SW480 (cell line): ENCODE data around the gene TMEM131L.

Experiments used
- DNase-seq: peaks from one replicate; pipeline ENCODE4 v3.0.0-alpha.2; 2016; ENCODE audit warnings: low spot score

Gene TMEM131L

GRCh38 chr4:153472122-153473037 lies 6.2 kb downstream of the TMEM131L start:
- no peak for DNase-seq

DNA sequence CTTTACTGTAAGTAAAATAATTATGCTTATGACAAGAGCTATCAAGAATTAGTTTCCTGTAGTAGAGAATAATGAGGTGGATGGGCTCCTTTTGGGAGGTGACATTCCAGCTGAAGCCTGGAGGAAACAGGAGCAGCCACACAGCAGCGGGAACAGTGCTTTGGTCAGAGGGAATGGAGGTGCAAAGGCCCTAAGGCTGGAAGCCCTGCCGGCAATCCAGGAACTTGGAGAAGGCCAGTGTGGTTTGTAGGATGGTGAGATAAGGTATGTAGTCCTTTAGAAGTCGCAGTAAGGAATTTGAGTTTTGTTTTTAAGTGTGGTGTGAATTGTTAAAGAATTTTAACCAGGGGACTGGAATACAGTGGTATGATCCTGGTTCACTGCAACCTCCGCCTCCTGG lies 8.1 kb downstream of the TMEM131L start:
- DNase-seq = no peak

DNA sequence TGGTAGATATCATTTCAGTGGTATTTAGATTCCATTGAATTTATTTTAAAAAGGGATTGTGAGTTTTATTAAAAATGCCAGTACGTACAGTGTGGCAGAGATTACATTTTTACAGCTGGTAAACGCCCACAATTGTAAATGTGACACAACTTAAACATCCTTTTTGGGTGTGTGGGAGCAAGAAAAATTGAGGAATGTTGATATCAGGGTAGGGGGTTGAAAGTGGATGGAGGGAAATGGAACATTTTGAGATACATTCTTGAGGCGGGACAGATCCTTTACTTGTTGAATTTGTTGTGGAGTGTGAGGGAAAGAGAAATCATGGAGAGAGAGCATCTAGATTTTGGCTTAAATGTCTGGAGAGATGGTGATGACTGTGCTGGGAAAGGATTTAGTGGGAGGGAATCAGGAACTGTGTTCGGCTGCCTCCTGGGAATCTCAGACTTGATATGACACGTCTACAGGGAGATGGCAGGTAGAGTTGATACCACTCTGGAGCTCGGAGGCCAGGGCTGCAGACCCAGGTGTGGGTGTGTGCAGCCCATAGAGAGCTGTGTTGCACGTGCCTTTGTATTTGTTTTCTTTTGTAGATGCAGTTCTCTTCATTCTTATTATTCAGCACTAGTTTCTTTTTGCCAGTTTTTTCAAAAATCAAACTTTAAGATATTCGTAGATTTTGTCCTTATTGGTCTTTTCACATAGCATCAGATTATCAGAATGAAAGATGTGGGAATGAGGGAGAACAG lies 10.8 kb downstream of the TMEM131L start:
- DNase-seq = no peak

GRCh38 chr4:153479101-153479500 lies 12.9 kb downstream of the TMEM131L start:
- no peak for DNase-seq

- no peak for DNase-seq
These were observed 14.5 kb downstream of the TMEM131L start for GRCh38 chr4:153480704-153481103.

GRCh38 chr4:153481478-153481877 lies 15.3 kb downstream of the TMEM131L start:
- no peak for DNase-seq

- DNase-seq = no peak
These were observed 17.6 kb downstream of the TMEM131L start for GRCh38 chr4:153483432-153484418.

DNA sequence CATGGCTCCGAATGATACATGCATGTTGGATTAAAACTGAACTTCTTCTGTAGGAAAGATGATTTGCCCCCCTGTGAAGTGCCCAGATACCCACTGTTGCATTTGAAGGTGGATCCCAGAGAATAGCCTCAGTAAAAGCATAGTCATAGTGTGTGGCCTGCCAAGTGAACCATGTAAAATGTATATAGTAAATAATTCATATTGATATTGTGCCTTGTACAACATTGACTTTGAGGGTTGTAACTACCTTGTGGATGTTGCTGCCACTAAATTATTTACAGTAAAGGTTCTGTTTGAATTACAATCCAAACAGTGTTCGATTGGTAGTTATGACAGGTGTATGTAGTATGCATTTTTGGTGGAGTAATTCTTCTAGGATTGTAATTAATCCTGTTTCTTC lies 19.2 kb downstream of the TMEM131L start:
- no peak for DNase-seq

DNA sequence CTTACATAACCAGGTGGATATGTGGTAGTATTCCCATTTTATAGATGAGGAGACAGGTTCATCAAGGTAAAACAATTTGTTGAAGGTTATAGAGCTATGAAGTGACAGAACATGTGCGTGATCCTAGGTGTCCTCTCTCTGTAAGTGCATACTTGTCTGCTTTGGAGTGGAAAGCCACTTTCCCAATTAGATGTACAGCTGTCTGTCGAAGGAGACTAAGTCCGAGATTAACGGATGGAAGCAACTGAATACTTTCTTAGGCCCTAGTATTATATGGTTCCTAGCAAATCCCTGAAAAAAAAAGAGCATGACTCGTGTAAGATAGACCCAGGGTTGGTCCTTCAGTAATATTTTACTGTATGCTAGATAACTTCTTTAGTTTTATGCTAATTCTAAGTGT lies 19.7 kb downstream of the TMEM131L start:
- no peak for DNase-seq

DNA sequence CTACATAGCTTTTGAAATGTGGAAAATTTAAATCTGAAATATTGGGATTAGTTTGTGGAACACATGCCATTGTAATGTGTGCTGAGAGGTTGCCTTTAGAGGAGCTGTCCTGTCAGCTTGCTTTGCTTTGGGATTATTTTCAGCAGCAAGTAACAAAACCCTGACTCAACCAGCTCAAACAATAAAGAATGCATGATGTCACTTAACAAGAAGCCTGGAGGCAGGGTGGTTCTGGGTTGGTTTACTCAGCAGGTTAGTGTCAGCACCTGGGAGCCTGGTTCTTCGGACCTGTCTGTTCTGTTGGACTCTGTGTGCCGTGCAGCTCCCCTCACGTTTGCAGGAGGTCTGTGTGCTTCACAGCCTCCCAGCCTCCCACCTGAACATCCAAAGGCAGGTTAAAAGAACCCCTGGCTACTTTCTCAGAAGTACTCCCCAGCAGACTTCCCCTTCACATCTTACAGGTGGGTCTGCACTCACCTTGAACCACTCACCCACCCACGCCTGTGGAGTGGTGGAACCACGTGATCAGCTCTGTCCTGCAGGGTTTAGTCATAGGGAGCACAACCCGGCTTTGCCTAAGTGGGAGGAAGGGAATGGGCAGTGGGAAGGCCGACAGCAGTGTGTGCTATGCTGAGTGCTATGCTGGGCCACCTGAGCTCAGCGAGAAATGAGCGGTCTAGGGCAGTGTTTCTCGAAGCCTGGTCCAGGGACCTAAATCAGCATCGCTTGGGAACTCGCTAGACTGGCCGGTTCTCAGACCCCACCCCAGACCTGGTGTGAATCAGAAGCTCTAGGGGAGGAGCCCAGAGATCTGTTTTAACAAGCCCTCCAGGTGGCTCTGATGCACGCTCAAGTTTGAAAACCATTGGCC lies 20.4 kb downstream of the TMEM131L start:
- DNase-seq = peak; percentile 16

DNA sequence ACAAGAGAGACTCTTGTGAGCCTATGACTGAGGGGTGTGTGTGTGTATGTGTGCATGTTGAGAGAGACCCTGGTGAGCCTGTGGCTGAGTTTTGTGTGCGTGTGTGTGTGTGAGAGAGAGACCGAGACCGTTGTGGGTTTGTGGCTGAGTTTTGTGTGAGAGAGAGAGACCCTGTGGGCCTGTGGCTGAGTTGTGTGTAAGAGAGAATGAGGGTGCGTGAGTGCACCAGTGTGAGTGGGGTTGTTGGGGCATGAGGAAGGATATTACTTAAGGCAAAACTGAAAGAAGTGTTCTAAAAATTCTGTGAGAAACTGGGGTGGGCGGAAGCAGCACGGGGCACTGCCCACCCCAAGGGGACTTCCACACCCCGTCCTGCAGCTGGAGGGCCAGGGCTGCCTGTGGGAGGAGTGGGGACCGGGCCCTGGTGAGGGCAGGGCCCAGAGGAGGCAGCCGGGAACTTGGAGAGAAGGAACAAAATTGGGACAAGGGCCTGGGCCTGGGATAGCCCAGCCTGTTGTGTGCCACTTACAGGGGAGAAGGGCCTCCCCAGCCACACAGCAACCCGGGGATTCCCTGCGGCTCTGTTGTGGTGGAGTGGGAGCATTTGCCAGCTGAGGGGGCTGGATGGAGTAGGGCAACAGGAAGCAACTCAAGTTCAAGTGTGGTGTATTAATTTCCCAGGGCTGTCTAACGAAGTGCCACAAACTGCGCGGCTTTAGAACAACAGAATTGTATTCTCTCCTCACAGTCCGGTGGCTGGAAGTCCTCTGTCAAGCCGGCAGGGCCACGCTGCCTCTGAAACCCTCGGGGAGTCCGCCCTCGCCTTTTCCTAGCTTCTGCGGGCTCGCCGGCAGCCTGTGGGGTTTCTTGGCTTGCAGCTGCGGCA lies 22.1 kb downstream of the TMEM131L start:
- no peak for DNase-seq

GRCh38 chr4:153489856-153490558 lies 23.8 kb downstream of the TMEM131L start:
- DNase-seq = no peak

GRCh38 chr4:153490985-153491483 lies 24.9 kb downstream of the TMEM131L start:
- no peak for DNase-seq

- DNase-seq = no peak
These were observed 28.4 kb downstream of the TMEM131L start for GRCh38 chr4:153494562-153494961.

DNA sequence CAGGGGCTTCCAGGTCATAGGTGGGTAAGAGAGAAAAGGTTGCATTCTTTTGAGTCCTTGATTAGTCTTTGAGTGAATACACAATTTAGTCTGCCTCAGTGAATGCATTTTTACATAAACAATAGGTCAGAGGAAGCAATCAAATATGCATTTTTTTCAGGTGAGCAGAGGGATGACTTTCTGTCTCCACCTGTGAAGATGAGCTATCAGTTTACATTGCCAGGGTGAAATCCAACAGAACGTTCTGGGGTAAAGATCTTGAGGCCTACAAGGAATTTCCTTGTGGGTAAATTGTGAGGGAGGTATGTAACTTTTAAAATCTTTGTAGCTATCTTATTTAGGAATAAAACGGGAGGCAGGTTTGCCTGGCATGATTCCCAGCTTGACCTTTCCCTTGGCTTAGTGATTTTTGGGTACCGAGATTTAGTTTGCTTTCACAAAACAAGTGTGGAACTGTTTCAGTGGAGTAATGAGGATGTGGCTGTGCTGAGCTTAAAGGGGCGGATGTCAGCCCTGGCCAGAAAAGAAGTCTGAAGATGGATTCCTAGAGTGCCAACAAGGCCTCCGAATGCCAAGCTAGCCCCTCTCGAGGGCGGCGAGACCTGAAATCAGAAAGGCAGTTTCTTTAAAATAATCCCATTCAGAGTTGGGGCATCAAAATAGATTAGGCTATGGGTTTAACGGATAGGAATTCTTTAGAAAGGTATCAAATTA lies 29.5 kb downstream of the TMEM131L start:
- DNase-seq = no peak

GRCh38 chr4:153497091-153497531 lies 31.0 kb downstream of the TMEM131L start:
- DNase-seq = no peak

- DNase-seq = no peak
These were observed 32.1 kb downstream of the TMEM131L start for GRCh38 chr4:153497988-153498967.
